Stimulated activated CD4-positive, alpha-beta T cell treated with anti-CD3 and anti-CD28 coated beads, Interleukin-12 subunit alpha, Interleukin-12 subunit beta, amount 100 ng/mL, for 48 hours (primary cell): ENCODE measurements around the gene TOMM40.
"Not testable (repeated sequence)": the region's sequence is repeated elsewhere in the genome, so short reads cannot be mapped to it uniquely, and the experiment has no call there.

ENCODE experiments used
- DNase-seq, 3 donors: peaks; one replicate each; pipeline ENCODE4 v3.0.0-alpha.2; 2020; ENCODE audit warnings: low read depth in 2 of 3, low spot score in 1 of 3

TOMM40 gene

GRCh38 chr19:44871809-44872208 lies 19.2 kb upstream of the TOMM40 start:
- no peak for DNase-seq

- no peak for DNase-seq
Observed at GRCh38 chr19:44872661-44873060, 18.4 kb upstream of the TOMM40 start.

GRCh38 chr19:44874317-44874716 lies 16.7 kb upstream of the TOMM40 start:
- DNase-seq: no peak

- DNase-seq: no peak
Observed at GRCh38 chr19:44875666-44876451, 15.2 kb upstream of the TOMM40 start.

- no peak for DNase-seq
Observed at GRCh38 chr19:44876930-44877535, 14.0 kb upstream of the TOMM40 start.

GRCh38 chr19:44878120-44878865 lies 12.8 kb upstream of the TOMM40 start:
- DNase-seq: no peak

- no peak for DNase-seq
Observed at GRCh38 chr19:44879309-44880065, 11.6 kb upstream of the TOMM40 start.

- DNase-seq: no peak
Observed at GRCh38 chr19:44882063-44882462, 9.0 kb upstream of the TOMM40 start.

GRCh38 chr19:44882619-44883397 lies 8.2 kb upstream of the TOMM40 start:
- not testable (repeated sequence) for DNase-seq

GRCh38 chr19:44883922-44884321 lies 7.1 kb upstream of the TOMM40 start:
- DNase-seq: no peak

- no peak for DNase-seq
Observed at GRCh38 chr19:44884566-44884965, 6.5 kb upstream of the TOMM40 start.

GRCh38 chr19:44886141-44886540 lies 4.9 kb upstream of the TOMM40 start:
- no peak for DNase-seq

- no peak for DNase-seq
Observed at GRCh38 chr19:44887648-44888047, 3.4 kb upstream of the TOMM40 start.

GRCh38 chr19:44888335-44888734 lies 2.7 kb upstream of the TOMM40 start:
- DNase-seq: not testable (repeated sequence)

GRCh38 chr19:44889830-44890365 lies 1.2 kb upstream of the TOMM40 start:
- DNase-seq: no peak

GRCh38 chr19:44890366-44891015 lies 563 bp upstream of the TOMM40 start:
- peak in 2 of 3 donors; percentile 88 to 100 for DNase-seq

GRCh38 chr19:44892932-44893331 lies 1.9 kb downstream of the TOMM40 start:
- DNase-seq: no peak

GRCh38 chr19:44893332-44894051 lies 2.4 kb downstream of the TOMM40 start:
- no peak for DNase-seq

- DNase-seq: no peak
Observed at GRCh38 chr19:44894052-44894400, 3.0 kb downstream of the TOMM40 start.
